ENCODE results near the gene RIMBP2.

Gene RIMBP2

DNA sequence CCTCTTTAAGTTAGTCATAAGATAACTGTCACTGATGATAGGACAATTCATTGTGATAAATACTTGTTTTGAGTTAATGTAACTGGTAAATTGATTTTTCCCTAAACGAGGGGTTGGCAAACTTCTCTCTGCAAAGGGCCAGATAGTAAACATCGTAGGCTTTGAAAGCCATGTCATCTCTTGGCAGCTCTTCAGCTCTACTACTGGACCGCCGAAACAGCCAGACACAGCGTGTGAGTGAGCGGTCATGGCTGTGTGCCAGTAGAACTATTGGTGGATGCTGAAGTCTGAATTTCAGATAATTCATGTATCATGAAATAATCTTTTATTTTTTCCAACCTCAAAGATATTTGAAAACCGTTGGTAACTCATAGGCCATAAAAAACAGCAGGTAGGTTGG, 368.5 kb downstream of the RIMBP2 start:
- no peak for DNase-seq
